LoVo (cell line): ENCODE measurements around the gene ADCY5.

Experiments
- DNase-seq: peaks from one replicate; pipeline ENCODE4 v3.0.0-alpha.2; 2016; ENCODE audit warnings: low spot score

ADCY5 gene

DNA sequence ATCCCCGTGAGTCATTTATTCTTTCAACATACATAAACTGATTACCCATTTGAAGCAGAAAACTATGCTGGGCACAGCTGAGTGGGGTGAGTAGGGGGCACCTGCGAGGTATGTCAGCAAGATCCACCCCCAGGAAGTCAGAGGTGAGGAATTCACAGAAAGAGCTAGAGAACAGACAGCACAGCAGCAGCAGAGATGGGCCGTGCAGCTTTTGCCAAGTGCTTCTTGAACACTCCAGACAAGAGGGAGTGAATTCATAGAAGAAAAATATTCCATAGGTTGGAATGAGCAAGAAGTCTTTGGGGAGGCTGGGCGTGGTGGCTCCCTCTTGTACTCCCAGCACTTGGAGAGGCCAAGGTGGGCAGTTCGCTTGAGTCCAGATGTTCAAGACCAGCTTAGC is 9.4 kb upstream of the ADCY5 start:
- no peak for DNase-seq

DNA sequence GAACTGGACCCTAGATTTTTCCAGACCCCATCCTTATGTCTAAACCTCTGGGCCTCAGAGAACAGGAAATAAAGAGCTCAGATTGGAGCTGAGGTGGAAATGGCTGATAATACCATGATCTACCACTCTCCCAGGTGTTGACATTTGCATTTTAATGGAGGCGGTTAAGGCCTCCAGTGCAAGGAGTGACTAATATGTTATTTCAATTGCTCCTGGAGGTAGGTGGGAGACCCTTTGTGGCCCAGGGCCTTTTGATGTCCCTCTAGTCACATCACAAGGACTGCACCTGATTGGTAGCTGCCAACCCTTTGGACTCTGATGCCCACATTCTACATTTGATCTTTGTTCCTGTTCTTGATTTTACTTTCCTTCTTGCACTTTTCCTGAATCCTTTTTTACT is 9.0 kb upstream of the ADCY5 start:
- DNase-seq = no peak

DNA sequence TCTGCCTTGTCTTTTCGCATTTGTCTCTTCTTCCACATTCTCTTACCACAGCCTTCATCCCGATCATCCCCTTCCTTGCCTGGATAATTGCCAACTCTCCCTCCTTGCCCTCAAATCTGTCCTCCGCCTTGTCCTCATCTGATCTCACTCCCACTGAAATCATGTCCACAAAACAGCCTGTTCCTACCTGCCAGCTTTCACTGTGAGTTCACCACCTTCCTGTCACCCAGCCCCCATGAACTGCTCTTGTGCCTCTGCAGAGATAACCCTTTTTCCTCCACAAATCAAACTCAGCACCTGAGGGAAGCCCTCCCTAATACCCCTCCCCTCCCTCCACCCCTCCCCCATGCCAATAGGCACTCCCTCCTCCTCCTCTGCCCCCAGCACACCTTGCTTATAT is 4.8 kb upstream of the ADCY5 start:
- no peak for DNase-seq

GRCh38 chr3:123451186-123451585 is 2.3 kb upstream of the ADCY5 start:
- no peak for DNase-seq

DNA sequence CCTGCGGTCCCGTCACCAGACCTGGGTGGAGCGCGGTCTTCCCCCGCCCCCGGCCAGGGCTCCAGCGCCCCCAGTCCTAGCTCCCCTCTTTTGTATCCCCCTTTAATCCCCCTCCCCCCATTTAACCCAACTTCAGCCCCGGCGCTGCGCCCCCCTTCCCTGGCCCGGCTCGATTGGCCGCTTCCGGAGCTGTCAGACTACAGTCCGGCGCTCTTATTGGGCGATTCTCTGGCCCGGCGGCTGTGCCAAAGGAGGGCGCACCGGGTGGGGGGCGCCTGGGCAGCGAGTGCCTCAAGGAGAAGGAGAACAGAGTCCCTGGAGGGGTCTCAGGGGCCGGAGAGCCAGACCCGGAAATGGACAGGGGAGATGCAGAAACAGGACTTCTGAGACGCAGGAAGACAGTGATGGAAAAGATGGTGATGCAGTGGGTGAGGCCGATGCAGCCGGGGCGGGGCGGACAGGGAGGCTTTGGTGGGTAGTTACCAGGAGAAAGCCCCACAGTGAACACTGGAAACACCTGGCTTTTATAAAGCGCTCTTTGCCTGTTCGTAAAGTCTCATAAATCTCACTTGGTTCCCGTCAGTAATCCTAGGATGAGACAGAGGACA is 1.2 kb upstream of the ADCY5 start:
- DNase-seq = no peak

GRCh38 chr3:123449102-123449996 is 459 bp upstream of the ADCY5 start:
- DNase-seq = no peak

DNA sequence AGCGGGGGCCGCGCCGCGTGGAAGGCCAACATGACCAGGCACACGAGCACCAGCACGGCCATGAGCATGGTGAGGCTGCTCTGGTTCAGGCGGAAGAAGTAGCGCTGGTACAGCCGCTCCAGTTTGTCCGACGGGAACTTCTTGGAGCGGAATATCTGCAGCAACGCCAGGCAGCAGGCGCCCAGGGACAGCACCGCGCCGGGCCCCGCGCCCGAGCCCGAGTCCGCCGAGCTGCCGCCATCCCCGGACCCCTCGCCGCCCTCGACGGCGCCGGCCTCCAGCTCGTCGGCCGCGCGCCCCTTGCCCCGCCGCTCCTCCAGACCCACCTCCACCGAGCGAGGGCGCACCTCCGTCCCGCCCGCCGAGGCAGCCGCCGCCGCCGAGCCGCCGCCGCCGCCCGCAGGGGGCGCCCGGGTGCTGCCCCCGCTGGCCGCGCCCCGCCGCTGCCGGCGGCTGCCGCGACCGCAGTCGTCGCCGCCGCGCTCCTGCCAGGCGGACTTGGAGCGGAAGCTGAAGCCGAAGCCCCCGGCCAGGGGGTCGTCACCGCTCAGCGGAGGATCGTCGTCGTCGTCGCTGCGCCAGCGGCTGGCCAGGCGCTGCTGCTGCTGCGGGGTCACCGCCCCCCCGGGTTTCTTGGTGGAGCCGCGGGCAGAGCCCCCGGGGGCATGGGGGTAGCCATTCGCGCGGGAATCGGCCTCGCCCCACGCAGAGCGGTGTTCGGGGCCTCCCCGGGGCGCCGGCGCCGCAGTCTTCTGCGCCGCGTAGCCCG is 957 bp downstream of the ADCY5 start:
- no peak for DNase-seq

DNA sequence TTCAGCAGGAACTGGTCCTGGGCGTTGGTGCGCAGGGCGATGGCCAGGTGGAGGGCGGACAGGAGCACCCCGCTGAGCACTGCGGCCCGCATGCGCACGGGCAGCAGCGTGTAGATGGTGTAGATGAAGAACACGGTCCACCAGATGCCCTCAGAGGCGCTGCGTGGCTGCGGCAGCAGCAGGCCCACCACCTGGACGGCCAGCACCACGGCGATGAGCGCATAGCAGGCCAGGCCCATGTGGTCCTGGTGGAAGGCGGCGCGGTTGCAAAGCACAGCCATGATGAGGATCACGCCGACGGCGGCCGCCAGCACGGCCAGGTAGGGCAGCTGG is 1.5 kb downstream of the ADCY5 start:
- no peak for DNase-seq

GRCh38 chr3:123446610-123447109 is 2.2 kb downstream of the ADCY5 start:
- no peak for DNase-seq

- no peak for DNase-seq
These were observed 2.7 kb downstream of the ADCY5 start for GRCh38 chr3:123446210-123446609.

DNA sequence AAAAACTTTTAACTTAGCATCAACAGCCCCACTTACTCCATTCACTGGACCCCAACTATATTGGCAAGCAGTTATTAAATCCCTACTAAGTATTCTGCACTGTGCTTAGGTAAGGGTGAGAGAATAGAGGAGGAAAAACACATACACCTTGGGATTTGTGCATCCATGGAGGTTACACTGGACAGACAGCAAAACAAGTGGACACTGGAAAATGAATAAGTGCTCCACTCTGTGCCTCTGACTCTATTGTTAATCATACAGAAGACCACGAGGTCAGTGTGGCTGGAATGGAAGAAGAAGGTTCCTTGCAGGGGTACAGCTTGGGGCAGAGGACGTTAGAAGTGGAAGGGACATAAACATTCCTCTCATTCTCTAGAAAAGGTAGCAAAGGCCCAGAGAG is 3.2 kb downstream of the ADCY5 start:
- DNase-seq = no peak

GRCh38 chr3:123444744-123445143 is 4.1 kb downstream of the ADCY5 start:
- no peak for DNase-seq

GRCh38 chr3:123444023-123444422 is 4.9 kb downstream of the ADCY5 start:
- no peak for DNase-seq

- DNase-seq = no peak
These were observed 6.0 kb downstream of the ADCY5 start for GRCh38 chr3:123442908-123443307.

- DNase-seq = no peak
These were observed 6.8 kb downstream of the ADCY5 start for GRCh38 chr3:123442125-123442524.

- no peak for DNase-seq
These were observed 8.9 kb downstream of the ADCY5 start for GRCh38 chr3:123439806-123440580.

GRCh38 chr3:123432832-123433523 is 15.9 kb downstream of the ADCY5 start:
- no peak for DNase-seq

DNA sequence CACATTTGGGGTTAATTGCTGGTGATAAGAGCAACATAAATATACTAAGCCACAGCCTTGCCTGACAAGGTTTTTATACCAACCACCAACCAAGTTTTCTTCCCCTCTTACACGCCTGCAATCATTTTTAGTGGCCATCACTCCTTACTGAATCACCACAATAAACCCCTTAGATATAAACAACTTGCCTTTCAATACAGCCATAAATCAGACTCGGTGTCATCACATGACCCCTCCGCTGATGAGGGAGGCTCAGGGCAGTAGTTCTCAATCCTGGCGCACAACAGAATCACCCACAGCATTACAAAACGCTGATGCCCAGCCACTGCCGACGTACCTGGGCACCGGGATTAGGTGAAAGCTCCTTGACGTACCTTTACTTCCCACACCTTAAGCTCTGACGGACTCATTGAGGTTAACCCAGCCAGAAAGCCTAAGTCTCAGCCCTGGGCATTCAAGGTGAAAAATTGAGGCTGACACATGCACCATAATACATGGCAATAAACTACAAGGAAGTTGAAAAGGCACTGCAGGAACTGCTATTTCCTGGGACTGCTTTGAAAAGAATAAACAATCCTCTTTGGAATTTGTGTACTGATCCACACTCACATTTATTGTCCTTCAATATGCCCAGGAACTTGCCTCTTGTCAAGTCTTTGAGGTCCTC is 17.1 kb downstream of the ADCY5 start:
- DNase-seq = peak; percentile 57

- DNase-seq = no peak
These were observed 17.8 kb downstream of the ADCY5 start for GRCh38 chr3:123431007-123431657.

GRCh38 chr3:123430266-123430665 is 18.6 kb downstream of the ADCY5 start:
- no peak for DNase-seq
